ENCODE measurements around the gene MGAT5B.

- TF ChIP-seq, protein P1, sequence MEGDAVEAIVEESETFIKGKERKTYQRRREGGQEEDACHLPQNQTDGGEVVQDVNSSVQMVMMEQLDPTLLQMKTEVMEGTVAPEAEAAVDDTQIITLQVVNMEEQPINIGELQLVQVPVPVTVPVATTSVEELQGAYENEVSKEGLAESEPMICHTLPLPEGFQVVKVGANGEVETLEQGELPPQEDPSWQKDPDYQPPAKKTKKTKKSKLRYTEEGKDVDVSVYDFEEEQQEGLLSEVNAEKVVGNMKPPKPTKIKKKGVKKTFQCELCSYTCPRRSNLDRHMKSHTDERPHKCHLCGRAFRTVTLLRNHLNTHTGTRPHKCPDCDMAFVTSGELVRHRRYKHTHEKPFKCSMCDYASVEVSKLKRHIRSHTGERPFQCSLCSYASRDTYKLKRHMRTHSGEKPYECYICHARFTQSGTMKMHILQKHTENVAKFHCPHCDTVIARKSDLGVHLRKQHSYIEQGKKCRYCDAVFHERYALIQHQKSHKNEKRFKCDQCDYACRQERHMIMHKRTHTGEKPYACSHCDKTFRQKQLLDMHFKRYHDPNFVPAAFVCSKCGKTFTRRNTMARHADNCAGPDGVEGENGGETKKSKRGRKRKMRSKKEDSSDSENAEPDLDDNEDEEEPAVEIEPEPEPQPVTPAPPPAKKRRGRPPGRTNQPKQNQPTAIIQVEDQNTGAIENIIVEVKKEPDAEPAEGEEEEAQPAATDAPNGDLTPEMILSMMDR (conservative IDR thresholded peaks at IDR 0.05; ENCODE audit: low read depth, low read length): no peak
- TF ChIP-seq EZH2 (IDR thresholded peaks at IDR 0.05; ENCODE audit: low read length, unreplicated experiment): no peak
- TF ChIP-seq EZH2phosphoT487 (IDR thresholded peaks at IDR 0.05; ENCODE audit: borderline replicate concordance, low read length): no peak
These were observed 76.3 kb downstream of the MGAT5B start for GRCh38 chr17:76944477-76944876.
